Glomerular visceral epithelial cell (primary cell): ENCODE data around the gene ANO6.
"Not testable (repeated sequence)": the region's sequence is repeated elsewhere in the genome, so short reads cannot be mapped to it uniquely, and the experiment has no call there.

Source experiments
- DNase-seq: peaks from one replicate; pipeline ENCODE4 v3.0.0-alpha.2; 2016; ENCODE audit errors: extremely low spot score

ANO6 gene

GRCh38 chr12:45215419-45216229 lies at the start of gene ANO6:
ANO6 (plus strand) TSS chr12:45216095; CDS start chr12:45216322, 227 bp downstream.
- DNase-seq = peak; percentile 85

GRCh38 chr12:45168976-45169375 lies 46.9 kb upstream of the ANO6 start:
- DNase-seq = no peak

DNA sequence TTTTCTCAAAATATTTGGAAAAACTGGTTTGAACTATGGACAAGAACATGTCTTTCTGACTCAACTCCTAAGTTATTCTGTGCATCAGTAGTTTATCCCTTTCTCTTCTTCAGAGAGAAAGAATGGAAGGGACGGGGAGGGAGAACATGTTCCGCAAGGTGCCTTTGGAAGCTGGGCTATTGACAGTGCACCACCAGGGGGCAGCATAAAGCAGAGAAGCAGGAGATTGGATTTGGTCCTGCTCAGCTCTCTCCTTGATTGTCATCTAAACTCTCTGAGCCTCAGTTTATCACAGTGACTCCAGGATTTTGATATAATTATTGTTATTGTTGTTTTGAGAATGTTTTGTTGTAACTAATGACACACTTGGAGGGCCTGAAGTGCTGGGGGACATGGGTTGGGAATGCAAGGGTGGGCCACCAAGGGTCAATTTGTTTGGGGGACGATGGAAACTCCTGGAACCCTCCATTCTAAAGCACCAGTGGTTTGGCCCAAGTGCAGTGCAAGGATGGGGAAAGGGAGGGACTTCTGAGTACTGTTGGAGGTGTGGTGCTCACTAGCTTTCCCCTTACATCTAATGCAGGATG lies 45.3 kb upstream of the ANO6 start:
- peak; percentile 70 for DNase-seq

- DNase-seq = not testable (repeated sequence)
Measured at GRCh38 chr12:45173293-45173692, 42.6 kb upstream of the ANO6 start.

GRCh38 chr12:45174595-45174994 lies 41.3 kb upstream of the ANO6 start:
- no peak for DNase-seq

DNA sequence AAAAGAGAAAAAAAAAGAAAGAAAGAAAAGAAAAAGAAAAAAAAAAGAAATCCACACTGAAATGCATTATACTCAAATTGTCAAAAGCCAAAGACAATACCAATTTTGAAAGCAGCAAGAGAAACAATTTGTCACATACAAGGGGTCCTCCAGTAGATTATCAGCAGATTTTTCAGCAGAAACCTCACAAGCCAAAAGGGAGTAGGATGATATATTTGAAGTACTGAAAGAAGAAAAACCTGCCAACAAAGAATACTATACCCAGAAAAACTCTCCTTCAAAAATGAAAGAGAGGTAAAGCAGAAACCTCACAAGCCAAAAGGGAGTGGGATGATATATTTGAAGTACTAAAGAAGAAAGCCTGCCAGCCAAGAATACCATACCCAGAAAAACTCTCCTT lies 37.1 kb upstream of the ANO6 start:
- no peak for DNase-seq

- DNase-seq = no peak
Measured at GRCh38 chr12:45182511-45182910, 33.4 kb upstream of the ANO6 start.

- no peak for DNase-seq
Measured at GRCh38 chr12:45183246-45183645, 32.6 kb upstream of the ANO6 start.

GRCh38 chr12:45184147-45184963 lies 31.5 kb upstream of the ANO6 start:
- no peak for DNase-seq

DNA sequence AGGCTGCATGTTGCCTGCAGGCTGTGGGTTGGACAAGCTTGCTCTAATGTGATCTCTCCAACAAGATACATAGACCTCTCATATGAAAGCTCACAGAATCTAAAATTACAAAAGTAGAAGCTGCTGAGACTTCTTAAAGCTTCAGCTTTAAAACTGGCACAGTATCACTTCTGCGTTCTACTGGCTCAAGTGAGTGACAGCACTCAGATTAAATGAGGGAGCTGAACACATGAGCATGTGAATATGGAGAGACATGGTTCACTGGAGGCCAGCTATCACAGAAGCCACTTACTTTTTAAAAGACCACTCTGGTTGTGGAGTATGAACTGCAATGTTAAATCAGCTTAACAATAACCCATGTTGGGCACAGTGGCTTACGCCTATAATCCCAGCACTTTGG lies 29.1 kb upstream of the ANO6 start:
- no peak for DNase-seq

DNA sequence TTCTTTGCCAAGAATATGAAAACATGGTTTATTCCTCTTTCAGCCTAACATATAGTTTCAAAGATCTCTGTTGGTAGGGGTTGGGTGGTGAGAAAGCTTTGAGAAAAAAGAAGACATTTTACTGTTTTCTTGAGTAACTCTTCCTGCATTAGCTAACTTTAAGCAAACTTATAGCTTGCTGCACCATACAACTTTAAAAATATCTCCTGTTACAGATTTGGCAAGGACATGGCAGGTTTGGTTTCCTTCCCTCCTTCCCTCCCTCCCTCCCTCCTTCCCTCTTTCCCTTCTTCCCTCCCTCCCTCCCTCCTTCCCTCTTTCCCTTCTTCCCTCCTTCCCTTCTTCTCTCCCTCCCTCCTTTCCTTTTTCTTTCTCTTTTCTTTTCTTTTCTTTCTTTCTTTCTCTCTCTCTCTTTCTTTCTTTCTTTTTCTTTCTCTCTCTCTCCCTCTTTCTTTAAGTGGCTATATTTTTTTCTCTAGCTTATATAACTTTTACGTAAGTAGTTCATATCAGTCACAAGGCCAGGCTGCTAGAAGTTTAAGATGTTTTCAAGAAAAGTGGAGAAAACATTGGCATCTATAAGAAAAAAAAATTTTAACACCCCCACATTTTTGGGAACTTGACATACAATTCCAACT lies 26.0 kb upstream of the ANO6 start:
- no peak for DNase-seq

- no peak for DNase-seq
Measured at GRCh38 chr12:45191239-45191638, 24.7 kb upstream of the ANO6 start.

DNA sequence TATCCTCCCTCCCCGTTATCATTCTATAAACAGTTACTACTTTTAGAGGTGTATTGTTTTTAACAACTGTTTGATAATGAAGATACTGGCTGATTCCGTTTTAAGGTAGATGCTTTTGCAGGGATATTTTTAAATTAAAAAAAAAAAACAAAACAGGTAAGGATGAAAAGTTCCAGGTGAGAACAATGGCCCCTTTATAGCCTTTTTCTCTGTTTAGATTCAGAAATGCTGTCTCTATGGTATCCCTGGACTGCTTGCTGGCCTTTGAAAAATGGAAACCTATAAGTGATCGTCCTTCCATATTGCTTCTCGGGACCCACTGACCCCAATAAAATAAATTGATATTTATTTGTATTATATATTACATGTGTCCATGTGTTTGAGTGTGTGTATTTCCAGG lies 23.2 kb upstream of the ANO6 start:
- no peak for DNase-seq

GRCh38 chr12:45200491-45201043 lies 15.3 kb upstream of the ANO6 start:
- DNase-seq = no peak

DNA sequence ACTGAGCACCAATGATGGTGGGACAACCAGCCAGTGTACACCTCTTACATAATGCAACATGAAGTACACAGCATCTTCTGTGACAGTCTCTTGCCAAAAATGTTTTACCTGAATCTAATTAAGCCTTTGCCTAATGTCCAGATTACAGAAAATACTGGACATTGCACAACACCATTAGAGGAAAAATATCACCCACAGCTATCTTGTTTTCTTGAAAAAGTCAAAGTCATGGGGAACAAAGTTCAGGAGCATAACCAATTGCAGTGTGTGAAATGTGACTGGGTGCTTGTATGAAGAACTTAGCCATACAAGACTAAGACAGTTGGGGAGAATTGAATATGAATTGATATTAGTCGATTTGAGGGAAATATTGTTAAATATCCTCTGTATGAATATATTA lies 12.1 kb upstream of the ANO6 start:
- no peak for DNase-seq

GRCh38 chr12:45204757-45205156 lies 11.1 kb upstream of the ANO6 start:
- no peak for DNase-seq

- DNase-seq = no peak
Measured at GRCh38 chr12:45205165-45205825, 10.6 kb upstream of the ANO6 start.

GRCh38 chr12:45208604-45209487 lies 7.0 kb upstream of the ANO6 start:
- DNase-seq = no peak

GRCh38 chr12:45209784-45210183 lies 6.1 kb upstream of the ANO6 start:
- DNase-seq = no peak

DNA sequence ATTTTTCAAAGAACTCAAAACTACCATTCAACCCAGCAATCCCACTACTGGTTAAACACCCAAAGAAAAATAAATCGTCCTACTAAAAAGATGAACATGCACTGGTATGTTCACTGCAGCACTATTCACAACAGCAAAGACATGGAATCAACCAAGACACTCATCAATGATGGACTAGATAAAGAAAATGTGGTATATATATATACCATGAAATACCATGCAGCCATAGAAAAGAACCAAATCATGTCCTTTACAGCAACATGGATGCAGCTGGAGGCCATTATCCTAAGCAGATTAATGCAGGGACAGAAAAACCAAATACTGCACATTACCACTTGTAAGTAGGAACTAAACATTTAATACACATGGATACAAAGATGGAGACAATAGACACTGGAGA lies 3.8 kb upstream of the ANO6 start:
- no peak for DNase-seq
